ENCODE results near the gene TOPBP1. TPM values are rescaled to one million over a fixed set of nuclear protein-coding genes. Genes with fewer than 3 reads are reported as not detected.

The TOPBP1 gene
- total and polyA plus RNA-seq, 12 donors: 6.7 to 62.1 (median 13.3) TPM

GRCh38 chr3:133583396-133583795 is 78.3 kb downstream of the TOPBP1 start:
- Histone ChIP-seq H3K27me3 (no peaks in the 10 kb centered on the region), H3K27ac (no peak overlapping the region), H3K36me3 (replicated peaks in 1 of 2) (peaks cover 0 to 81% of the 10 kb centered on the region in 2 donors), H3K4me3 (no peak overlapping the region), H3K9me3 (replicated peaks in 1 of 3) (no peaks in the 10 kb centered on the region), H3K4me1 (replicated peaks in 1 of 2) (peaks cover 0 to 22% of the 10 kb centered on the region in 2 donors)
- no peak for TF ChIP-seq CTCF (IDR thresholded peaks at IDR 0.05)
- no peak for TF ChIP-seq POLR2A (IDR thresholded peaks at IDR 0.05)
- DNase-seq: no peak
- 93 to 96% (median 94%) methylated on average over 6 of the region's 6 CpGs for WGBS, 4 donors
- intact Hi-C loops (cut with DNase I): no loop called here

GRCh38 chr3:133578548-133579191 is 83.1 kb downstream of the TOPBP1 start:
- H3K36me3 ChIP-seq (replicated peaks in 1 of 2): peaks cover 0 to 49% of the 10 kb centered on the region in 2 donors
- no peaks in the 10 kb centered on the region for H3K9me3 ChIP-seq (replicated peaks in 1 of 3)
- no peak for DNase-seq
- intact Hi-C loops (cut with DNase I): no loop called here
- WGBS, 4 donors: 0 to 17% (median 12%) methylated on average over 1 of the region's 1 CpG
- H3K4me1 ChIP-seq (replicated peaks in 1 of 2): peaks cover 28 to 51% of the 10 kb centered on the region in 2 donors
- H3K27me3 ChIP-seq: no peaks in the 10 kb centered on the region
- H3K27ac ChIP-seq: no peak overlapping the region
- peak; percentile 35 to 61 (median 52) for TF ChIP-seq CTCF (IDR thresholded peaks at IDR 0.05)
- TF ChIP-seq POLR2A (IDR thresholded peaks at IDR 0.05): no peak
- H3K4me3 ChIP-seq: no peak overlapping the region

- Histone ChIP-seq H3K27ac (peak overlapping the region in 1 of 5 donors; percentile 33), H3K36me3 (replicated peaks in 1 of 2) (peaks cover 0 to 24% of the 10 kb centered on the region in 2 donors), H3K4me3 (peak overlapping the region in 1 of 4 donors; percentile 88), H3K4me1 (replicated peaks in 1 of 2) (peaks cover 34 to 55% of the 10 kb centered on the region in 2 donors), H3K27me3 (no peaks in the 10 kb centered on the region), H3K9me3 (replicated peaks in 1 of 3) (no peaks in the 10 kb centered on the region)
- TF ChIP-seq CTCF (IDR thresholded peaks at IDR 0.05): no peak
- no peak for TF ChIP-seq POLR2A (IDR thresholded peaks at IDR 0.05)
- 28 to 40% (median 34%) methylated on average over 3 of the region's 3 CpGs for WGBS, 4 donors
- intact Hi-C loops (cut with DNase I): no loop called here
- no peak for DNase-seq
Measured at GRCh38 chr3:133576169-133576568, 85.6 kb downstream of the TOPBP1 start.

- Histone ChIP-seq H3K27ac (peak overlapping the region; percentile 50 to 100 (median 98)), H3K9me3 (replicated peaks in 1 of 3) (no peaks in the 10 kb centered on the region), H3K36me3 (replicated peaks in 1 of 2) (peaks cover 0 to 17% of the 10 kb centered on the region in 2 donors), H3K4me3 (peak overlapping the region; percentile 13 to 88 (median 60)), H3K4me1 (replicated peaks in 1 of 2) (peaks cover 34 to 51% of the 10 kb centered on the region in 2 donors), H3K27me3 (no peaks in the 10 kb centered on the region)
- 25 to 37% (median 31%) methylated on average over 4 of the region's 4 CpGs for WGBS, 4 donors
- DNase-seq: no peak
- no peak for TF ChIP-seq POLR2A (IDR thresholded peaks at IDR 0.05)
- TF ChIP-seq CTCF (IDR thresholded peaks at IDR 0.05): no peak
- intact Hi-C loops (cut with DNase I): no loop called here
Measured at GRCh38 chr3:133575086-133575485, 86.7 kb downstream of the TOPBP1 start.
